Uterus (tissue), 2 donors: ENCODE results near the gene LRP1-AS.

Experiments
- POLR2A ChIP-seq, 2 donors: fragments of 450-650 bp; IDR thresholded peaks; one replicate each; pipeline ENCODE4 v1.6.1; 2016; ENCODE audit warnings: antibody characterized with exemption in 2 of 2, mild to moderate bottlenecking in 1 of 2, moderate library complexity in 1 of 2
- TF ChIP-seq, protein P1 (sequence below), 4 experiments: fragments of 200-600 bp in 2 of 4; fragments of 450-650 bp in 2 of 4; sonication (generic) in 2 of 4; IDR thresholded peaks; one replicate each; pipeline ENCODE4 v1.5.1; 2016 to 2019; ENCODE audit warnings: antibody characterized with exemption in 4 of 4, mild to moderate bottlenecking in 2 of 4, moderate library complexity in 1 of 4

DNA sequence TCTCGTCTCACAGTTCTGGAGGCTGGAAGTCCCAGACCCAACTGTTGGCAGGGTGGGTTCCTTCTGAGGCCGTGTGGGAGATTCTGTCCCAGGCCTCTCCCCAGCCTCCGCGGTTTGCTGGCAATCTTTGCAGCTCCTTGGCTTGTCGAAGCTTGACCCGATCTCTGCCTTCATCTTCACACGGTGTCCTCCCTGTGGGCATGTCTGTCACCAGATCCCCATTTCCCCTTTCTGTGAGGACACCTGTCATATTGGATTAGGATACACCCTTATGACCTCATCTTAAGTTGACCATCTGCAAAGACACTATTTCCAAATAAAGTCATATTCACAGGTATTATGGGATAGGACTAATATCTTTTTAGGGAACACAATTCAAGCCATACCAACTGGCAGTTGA lies 22.6 kb upstream of the LRP1-AS start:
- TF ChIP-seq, protein P1, sequence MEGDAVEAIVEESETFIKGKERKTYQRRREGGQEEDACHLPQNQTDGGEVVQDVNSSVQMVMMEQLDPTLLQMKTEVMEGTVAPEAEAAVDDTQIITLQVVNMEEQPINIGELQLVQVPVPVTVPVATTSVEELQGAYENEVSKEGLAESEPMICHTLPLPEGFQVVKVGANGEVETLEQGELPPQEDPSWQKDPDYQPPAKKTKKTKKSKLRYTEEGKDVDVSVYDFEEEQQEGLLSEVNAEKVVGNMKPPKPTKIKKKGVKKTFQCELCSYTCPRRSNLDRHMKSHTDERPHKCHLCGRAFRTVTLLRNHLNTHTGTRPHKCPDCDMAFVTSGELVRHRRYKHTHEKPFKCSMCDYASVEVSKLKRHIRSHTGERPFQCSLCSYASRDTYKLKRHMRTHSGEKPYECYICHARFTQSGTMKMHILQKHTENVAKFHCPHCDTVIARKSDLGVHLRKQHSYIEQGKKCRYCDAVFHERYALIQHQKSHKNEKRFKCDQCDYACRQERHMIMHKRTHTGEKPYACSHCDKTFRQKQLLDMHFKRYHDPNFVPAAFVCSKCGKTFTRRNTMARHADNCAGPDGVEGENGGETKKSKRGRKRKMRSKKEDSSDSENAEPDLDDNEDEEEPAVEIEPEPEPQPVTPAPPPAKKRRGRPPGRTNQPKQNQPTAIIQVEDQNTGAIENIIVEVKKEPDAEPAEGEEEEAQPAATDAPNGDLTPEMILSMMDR (IDR thresholded peaks at IDR 0.05), result no peak
- TF ChIP-seq POLR2A (IDR thresholded peaks at IDR 0.05), result no peak
